ENCODE measurements around the gene BRICD5. TPM values are rescaled to one million over a fixed set of nuclear protein-coding genes. Genes with fewer than 3 reads are reported as not detected.

BRICD5 gene
- total and polyA plus RNA-seq, 2 of the 13 experiments (the other 11 are each of a cell fraction or from before 2014, with no cell fraction given): 1.6 to 5.8 TPM

GRCh38 chr16:2181952-2182351 lies 28.7 kb downstream of the BRICD5 start:
- no peak overlapping the region for H2AFZ ChIP-seq (ENCODE audit: low read length)
- POLR2A ChIA-PET: interaction anchor here (1.1 to 3.5 kb wide), 6 partner anchors 12 to 31 kb away, joined by 3 to 31 read pairs (median 4); partner anchors contain the start of gene TRAF7
- H3K4me3 ChIP-seq (replicated peaks in 1 of 3; ENCODE audit: insufficient read depth in 1 of 3, low read depth in 2 of 3, low read length in 3 of 3): no peak overlapping the region
- in situ Hi-C loops (cut with HindIII; ENCODE audit: extremely low pct_ligation_motif_present, low pct_unique_long_range_greater_than_20kb): no loop called here
- ATAC-seq (no peak), FAIRE-seq (no peak), DNase-seq (ENCODE audit: low spot score) (no peak)
- 93% methylated on average over 7 of the region's 20 CpGs for WGBS (ENCODE audit: low lambda C conversion rate)
- no peaks in the 10 kb centered on the region for H3K79me2 ChIP-seq (ENCODE audit: insufficient read depth, low read length)
- no peak overlapping the region for H3K27ac ChIP-seq (ENCODE audit: extremely low read length, insufficient read depth, low read length)
- no peak overlapping the region for H3K9ac ChIP-seq (ENCODE audit: insufficient read depth, low read depth, low read length)
- peaks cover 17% of the 10 kb centered on the region for H3K4me1 ChIP-seq (ENCODE audit: insufficient read depth, low read length)
- no peak overlapping the region for H3K4me2 ChIP-seq (ENCODE audit: low read depth, low read length)
- no peaks in the 10 kb centered on the region for H3K27me3 ChIP-seq (ENCODE audit: control insufficient read depth in 1 of 2, insufficient read depth in 2 of 2, low read length in 2 of 2)
- no peaks in the 10 kb centered on the region for H3K9me3 ChIP-seq (ENCODE audit: low read length)
- no peaks in the 10 kb centered on the region for H3K36me3 ChIP-seq (replicated peaks in 1 of 2; ENCODE audit: control insufficient read depth in 1 of 2, insufficient read depth in 2 of 2, low read length in 2 of 2)
- TF ChIP-seq SIX4 (CRISPR knock-in tag; IDR thresholded peaks at IDR 0.05) (no peak), DNMT1 (CRISPR knock-in tag; IDR thresholded peaks at IDR 0.05) (no peak), ZNF552 (CRISPR knock-in tag; IDR thresholded peaks at IDR 0.05; ENCODE audit: borderline replicate concordance) (no peak), ZNF124 (CRISPR knock-in tag; IDR thresholded peaks at IDR 0.05) (no peak), SCMH1 (CRISPR knock-in tag; IDR thresholded peaks at IDR 0.05; ENCODE audit: borderline replicate concordance) (no peak), REL (CRISPR knock-in tag; conservative IDR thresholded peaks at IDR 0.05) (no peak), MXD4 (CRISPR knock-in tag; IDR thresholded peaks at IDR 0.05) (no peak), ZNF275 (CRISPR knock-in tag; IDR thresholded peaks at IDR 0.05; ENCODE audit: borderline replicate concordance) (no peak), ZNF235 (CRISPR knock-in tag; IDR thresholded peaks at IDR 0.05; ENCODE audit: borderline replicate concordance) (no peak), ZNF761 (CRISPR knock-in tag; conservative IDR thresholded peaks at IDR 0.05) (no peak), ZMYM2 (CRISPR knock-in tag; IDR thresholded peaks at IDR 0.05) (no peak), BRCA1 (CRISPR knock-in tag; IDR thresholded peaks at IDR 0.05) (no peak), ZNF205 (CRISPR knock-in tag; IDR thresholded peaks at IDR 0.05) (no peak), JUNB (CRISPR knock-in tag; IDR thresholded peaks at IDR 0.05; ENCODE audit: borderline replicate concordance) (no peak), PRMT3 (CRISPR knock-in tag; IDR thresholded peaks at IDR 0.05; ENCODE audit: borderline replicate concordance, low read depth) (no peak), ZBTB20 (CRISPR knock-in tag; IDR thresholded peaks at IDR 0.05; ENCODE audit: borderline replicate concordance, low read depth) (no peak), ZFP1 (CRISPR knock-in tag; IDR thresholded peaks at IDR 0.05) (no peak), ZNF652 (CRISPR knock-in tag; IDR thresholded peaks at IDR 0.05; ENCODE audit: borderline replicate concordance, low read depth) (no peak)
- no peaks in the 10 kb centered on the region for H4K20me1 ChIP-seq (ENCODE audit: insufficient read depth, low read length)
- intact Hi-C loops (cut with micrococcal nuclease; ENCODE audit: unreplicated experiment): no loop called here
- BruUV-seq (replicated peaks): no TSS peak
- CTCF ChIA-PET (ENCODE audit: low intra/inter-chr PET ratio, low total read pairs): no interaction called here
